Type B pancreatic cell (in vitro differentiated cells): ENCODE measurements around the gene KLF8. TPM values are rescaled to one million over a fixed set of nuclear protein-coding genes. Genes with fewer than 3 reads are reported as not detected.
A peak's percentile ranks its signal among the peaks of the same experiment; 100 is the strongest.

ENCODE experiments used
- DNase-seq: peaks from one replicate; pipeline ENCODE4 v3.0.0; 2021; ENCODE audit warnings: mixed read lengths; ENCODE audit not compliant: unreplicated experiment; ENCODE audit errors: extremely low spot score
- H3K27ac Mint-ChIP-seq: 2 replicates; pipeline ENCODE4 v1.8.0; 2021; ENCODE audit warnings: mild to moderate bottlenecking, mixed read lengths
- H3K27me3 Mint-ChIP-seq: 2 replicates; pipeline ENCODE4 v1.8.0; 2021; ENCODE audit warnings: mixed read lengths
- H3K36me3 Mint-ChIP-seq: 2 replicates; pipeline ENCODE4 v1.8.0; 2021; ENCODE audit warnings: mixed read lengths
- H3K4me1 Mint-ChIP-seq: one replicate; pipeline ENCODE4 v1.8.0; 2021; ENCODE audit warnings: mixed read lengths; ENCODE audit not compliant: unreplicated experiment
- H3K4me3 Mint-ChIP-seq: 2 replicates; pipeline ENCODE4 v1.8.0; 2021; ENCODE audit warnings: mild to moderate bottlenecking, mixed read lengths
- H3K9me3 Mint-ChIP-seq: 2 replicates; pipeline ENCODE4 v1.8.0; 2021; ENCODE audit warnings: mixed read lengths
- CTCF ChIP-seq: fragments of 200-600 bp; sonication (generic); conservative IDR thresholded peaks from 2 replicates; pipeline ENCODE4 v1.5.0; 2021; ENCODE audit warnings: antibody characterized with exemption, mild to moderate bottlenecking
- total RNA-seq: library from RNA; stranded (reverse); gene quantifications from 2 replicates; pipeline ENCODE4 v1.2.1, GENCODE V29; 2021; ENCODE audit warnings: low replicate concordance

KLF8 gene
- total RNA-seq, 1 donor from 2014 or later: 11.7 TPM

GRCh38 chrX:56233682-56234081 lies 1.5 kb downstream of the KLF8 start:
- H3K4me1 Mint-ChIP-seq: no peaks in the 10 kb centered on the region
- TF ChIP-seq CTCF: no peak
- H3K27ac Mint-ChIP-seq: peak overlapping the region; percentile 73
- H3K27me3 Mint-ChIP-seq: peaks cover 32% of the 10 kb centered on the region
- no peaks in the 10 kb centered on the region for H3K9me3 Mint-ChIP-seq
- DNase-seq: no peak
- H3K4me3 Mint-ChIP-seq: peak overlapping the region; percentile 87
- no peaks in the 10 kb centered on the region for H3K36me3 Mint-ChIP-seq

- no peaks in the 10 kb centered on the region for H3K36me3 Mint-ChIP-seq
- no peak overlapping the region for H3K4me3 Mint-ChIP-seq
- H3K27me3 Mint-ChIP-seq: no peaks in the 10 kb centered on the region
- DNase-seq: no peak
- no peaks in the 10 kb centered on the region for H3K4me1 Mint-ChIP-seq
- peak; percentile 80 for TF ChIP-seq CTCF
- no peaks in the 10 kb centered on the region for H3K9me3 Mint-ChIP-seq
- no peak overlapping the region for H3K27ac Mint-ChIP-seq
These were observed 16.3 kb downstream of the KLF8 start for GRCh38 chrX:56248492-56248891.

- Mint-ChIP-seq H3K36me3 (no peaks in the 10 kb centered on the region), H3K9me3 (no peaks in the 10 kb centered on the region), H3K27ac (no peak overlapping the region)
These were observed 21.9 kb downstream of the KLF8 start for GRCh38 chrX:56253832-56254703.

GRCh38 chrX:56268888-56269287 lies 36.7 kb downstream of the KLF8 start:
- no peak for DNase-seq
- Mint-ChIP-seq H3K27me3 (no peaks in the 10 kb centered on the region), H3K4me3 (no peak overlapping the region), H3K9me3 (no peaks in the 10 kb centered on the region), H3K36me3 (no peaks in the 10 kb centered on the region), H3K27ac (no peak overlapping the region), H3K4me1 (no peaks in the 10 kb centered on the region)
- no peak for TF ChIP-seq CTCF

More at GRCh38 chrX:56253832-56254703, 21.9 kb downstream of the KLF8 start:
- no peak overlapping the region for H3K4me3 Mint-ChIP-seq
- H3K27me3 Mint-ChIP-seq: no peaks in the 10 kb centered on the region
- DNase-seq: no peak
- H3K4me1 Mint-ChIP-seq: no peaks in the 10 kb centered on the region
- TF ChIP-seq CTCF: no peak

GRCh38 chrX:56278692-56279091 lies 46.5 kb downstream of the KLF8 start:
- Mint-ChIP-seq H3K9me3 (no peaks in the 10 kb centered on the region), H3K27me3 (no peaks in the 10 kb centered on the region), H3K4me3 (no peak overlapping the region), H3K36me3 (no peaks in the 10 kb centered on the region), H3K4me1 (no peaks in the 10 kb centered on the region), H3K27ac (no peak overlapping the region)
- DNase-seq: no peak
- TF ChIP-seq CTCF: no peak
